Measurements from ENCODE around the gene CCL28. TPM values are rescaled to one million over a fixed set of nuclear protein-coding genes. Genes with fewer than 3 reads are reported as not detected.

CCL28 gene
- total and polyA plus RNA-seq, 2 of the 13 experiments (the other 11 are each of a cell fraction or from before 2014, with no cell fraction given) = 0.03 TPM; not detected in 1

GRCh38 chr5:43432486-43433375, 20.5 kb upstream of the CCL28 start (continued):
- TF ChIP-seq ZMAT3 (CRISPR knock-in tag; conservative IDR thresholded peaks at IDR 0.05) (0 out of 2 replicates have a peak, but pooled peaks have one; percentile 41), STAT6 (CRISPR knock-in tag; IDR thresholded peaks at IDR 0.05; ENCODE audit: borderline replicate concordance) (peak; percentile 80; the same call in 1 of the 2 replicates), ZFYVE20 (CRISPR knock-in tag; IDR thresholded peaks at IDR 0.05; ENCODE audit: borderline replicate concordance, low read depth) (no peak), ZNF713 (CRISPR knock-in tag; IDR thresholded peaks at IDR 0.05) (no peak), ZNF136 (CRISPR knock-in tag; IDR thresholded peaks at IDR 0.05; ENCODE audit: low read depth) (0 out of 2 replicates have a peak, but pooled peaks have one; percentile 43), ZNF362 (CRISPR knock-in tag; IDR thresholded peaks at IDR 0.05; ENCODE audit: borderline replicate concordance) (peak; percentile 39; the same call in 1 of the 2 replicates), POLR2A (IDR thresholded peaks at IDR 0.05; ENCODE audit: insufficient read depth in 1 of 2, low read depth in 2 of 2, low read length in 2 of 2) (no peak), HNRNPLL (IDR thresholded peaks at IDR 0.05; ENCODE audit: low read depth, low read length, poor library complexity, severe bottlenecking) (no peak), ZNF556 (CRISPR knock-in tag; IDR thresholded peaks at IDR 0.05; ENCODE audit: borderline replicate concordance) (peak; percentile 79; the same call in 1 of the 2 replicates), ATM (IDR thresholded peaks at IDR 0.05; ENCODE audit: borderline replicate concordance) (no peak), CSRNP1 (CRISPR knock-in tag; IDR thresholded peaks at IDR 0.05) (peak; percentile 75; the same call in 1 of the 2 replicates), PHF21A (CRISPR knock-in tag; IDR thresholded peaks at IDR 0.05) (peak; percentile 97), GZF1 (CRISPR knock-in tag; IDR thresholded peaks at IDR 0.05) (no peak), GMEB2 (CRISPR knock-in tag; IDR thresholded peaks at IDR 0.05; ENCODE audit: low read depth) (no peak), LCORL (IDR thresholded peaks at IDR 0.05) (no peak), LCORL (CRISPR knock-in tag; IDR thresholded peaks at IDR 0.05) (peak; percentile 95), HNRNPUL1 (IDR thresholded peaks at IDR 0.05; ENCODE audit: low read depth, low read length) (no peak), PLSCR1 (CRISPR knock-in tag; IDR thresholded peaks at IDR 0.05; ENCODE audit: borderline replicate concordance) (no peak), ZNF510 (CRISPR knock-in tag; IDR thresholded peaks at IDR 0.05; ENCODE audit: low read depth) (no peak)

All from HepG2 (cell line).